DOHH2 (cell line): ENCODE results near the gene FILIP1.

Experiments used
- H3F3A ChIP-seq: fragments of 200-600 bp; sonication (generic), shearing (Covaris generic); 2 replicates; pipeline ENCODE4 v1.6.0; 2016; ENCODE audit warnings: antibody characterized with exemption, mild to moderate bottlenecking; ENCODE audit not compliant: control insufficient read depth, insufficient read depth
- H3K27ac ChIP-seq: fragments of 200-600 bp; sonication (generic); 2 replicates; pipeline ENCODE4 v1.5.1; 2014; ENCODE audit warnings: low read depth, mild to moderate bottlenecking, low read length, moderate library complexity
- H3K27me3 ChIP-seq: fragments of 200-600 bp; sonication (generic); 2 replicates; pipeline ENCODE4 v1.6.1; 2014; ENCODE audit warnings: mild to moderate bottlenecking, low read length, mixed read lengths; ENCODE audit not compliant: control insufficient read depth
- H3K36me3 ChIP-seq: fragments of 200-600 bp; sonication (generic); 2 replicates; pipeline ENCODE4 v1.6.1; 2014; ENCODE audit warnings: mild to moderate bottlenecking, low read length, moderate library complexity, mixed read lengths; ENCODE audit not compliant: control insufficient read depth
- H3K4me1 ChIP-seq: fragments of 200-600 bp; sonication (generic); 2 replicates; pipeline ENCODE4 v1.6.1; 2014; ENCODE audit warnings: mild to moderate bottlenecking, low read length, mixed read lengths; ENCODE audit not compliant: control insufficient read depth
- H3K4me2 ChIP-seq: fragments of 200-600 bp; sonication (generic); 2 replicates; pipeline ENCODE4 v1.6.0; 2014; ENCODE audit warnings: mild to moderate bottlenecking, low read length, moderate library complexity
- H3K4me3 ChIP-seq: fragments of 200-600 bp; sonication (generic); 2 replicates; pipeline ENCODE4 v1.5.1; 2014; ENCODE audit warnings: mild to moderate bottlenecking, low read length, mixed read lengths
- H3K79me2 ChIP-seq: fragments of 200-600 bp; sonication (generic); 2 replicates; pipeline ENCODE4 v1.6.1; 2014; ENCODE audit warnings: mild to moderate bottlenecking, low read length, mixed read lengths; ENCODE audit not compliant: control insufficient read depth
- H3K9me2 ChIP-seq: fragments of 200-600 bp; sonication (generic); replicated peaks from 2 replicates; pipeline ENCODE4 v1.6.1; 2014; ENCODE audit warnings: mild to moderate bottlenecking, low read length, mixed read lengths; ENCODE audit not compliant: control insufficient read depth
- H3K9me3 ChIP-seq: fragments of 200-600 bp; sonication (generic); 2 replicates; pipeline ENCODE4 v1.6.1; 2014; ENCODE audit warnings: antibody characterized with exemption, low read length, mixed read lengths; ENCODE audit not compliant: control insufficient read depth, insufficient read depth
- H4K20me1 ChIP-seq: fragments of 200-600 bp; sonication (generic); 2 replicates; pipeline ENCODE4 v1.6.0; 2014; ENCODE audit warnings: low read depth, mild to moderate bottlenecking, antibody characterized with exemption, low read length, moderate library complexity; ENCODE audit not compliant: control insufficient read depth, insufficient read depth
- CTCF ChIP-seq: fragments of 200-600 bp; sonication (generic); IDR thresholded peaks from one replicate; pipeline ENCODE4 v1.5.1; 2014; ENCODE audit warnings: antibody characterized with exemption, mild to moderate bottlenecking, low read depth, low read length; ENCODE audit not compliant: poor library complexity, severe bottlenecking
- EZH2phosphoT487 ChIP-seq: fragments of 200-600 bp; sonication (generic); IDR thresholded peaks from 2 replicates; pipeline ENCODE4 v1.6.1; 2017; ENCODE audit warnings: borderline replicate concordance, mild to moderate bottlenecking, antibody characterized with exemption, low read length, moderate library complexity, mixed read lengths

FILIP1 gene

GRCh38 chr6:75450903-75451302 is 42.7 kb downstream of the FILIP1 start:
- Histone ChIP-seq H4K20me1 (no peaks in the 10 kb centered on the region), H3K9me3 (no peaks in the 10 kb centered on the region), H3K4me1 (no peaks in the 10 kb centered on the region), H3K4me3 (no peak overlapping the region), H3F3A (no peaks in the 10 kb centered on the region), H3K27me3 (no peaks in the 10 kb centered on the region; the same call in 1 of the 2 replicates), H3K27ac (no peak overlapping the region), H3K9me2 (no peaks in the 10 kb centered on the region), H3K36me3 (no peaks in the 10 kb centered on the region), H3K79me2 (no peaks in the 10 kb centered on the region), H3K4me2 (no peak overlapping the region)
- TF ChIP-seq CTCF (no peak), EZH2phosphoT487 (no peak)

- Histone ChIP-seq H3K4me3 (no peak overlapping the region), H3K4me1 (no peaks in the 10 kb centered on the region), H3K9me2 (no peaks in the 10 kb centered on the region), H3K36me3 (no peaks in the 10 kb centered on the region), H3K27me3 (no peaks in the 10 kb centered on the region; the same call in 1 of the 2 replicates), H4K20me1 (no peaks in the 10 kb centered on the region), H3K27ac (no peak overlapping the region), H3K79me2 (no peaks in the 10 kb centered on the region), H3K9me3 (no peaks in the 10 kb centered on the region), H3K4me2 (no peak overlapping the region), H3F3A (no peaks in the 10 kb centered on the region)
- TF ChIP-seq CTCF (no peak), EZH2phosphoT487 (no peak)
These were observed 43.9 kb downstream of the FILIP1 start for GRCh38 chr6:75449630-75450206.

GRCh38 chr6:75446241-75446880 is 47.2 kb downstream of the FILIP1 start:
- Histone ChIP-seq H3K36me3 (no peaks in the 10 kb centered on the region), H3K4me3 (no peak overlapping the region), H3K4me1 (no peaks in the 10 kb centered on the region)

More at GRCh38 chr6:75446241-75446880, 47.2 kb downstream of the FILIP1 start:
- Histone ChIP-seq H3K4me2 (no peak overlapping the region), H3K79me2 (no peaks in the 10 kb centered on the region), H3K9me2 (no peaks in the 10 kb centered on the region), H4K20me1 (no peaks in the 10 kb centered on the region), H3K27ac (no peak overlapping the region), H3K9me3 (no peaks in the 10 kb centered on the region), H3K27me3 (no peaks in the 10 kb centered on the region), H3F3A (no peaks in the 10 kb centered on the region)
- TF ChIP-seq CTCF (no peak), EZH2phosphoT487 (no peak)
